HG03066 (cell line): ENCODE data around the gene CCND2.
A peak's percentile ranks its signal among the peaks of the same experiment; 100 is the strongest.
"Not testable (repeated sequence)": the region's sequence is repeated elsewhere in the genome, so short reads cannot be mapped to it uniquely, and the experiment has no call there.

Source experiments
- ATAC-seq: cut with Tn5 transposase; IDR thresholded peaks from one replicate; pipeline ENCODE4 v1.9.1; 2021; ENCODE audit warnings: low read depth; ENCODE audit not compliant: unreplicated experiment

The CCND2 gene

GRCh38 chr12:4273652-4274395 is at the start of gene CCND2:
CCND2 (plus strand) TSS chr12:4273762; CDS start chr12:4274041, 279 bp downstream.
- ATAC-seq = peak; percentile 27

- no peak for ATAC-seq
Observed at GRCh38 chr12:4224206-4224889, 49.2 kb upstream of the CCND2 start.

- no peak for ATAC-seq
Observed at GRCh38 chr12:4225571-4225970, 48.0 kb upstream of the CCND2 start.

GRCh38 chr12:4227046-4227445 is 46.5 kb upstream of the CCND2 start:
- ATAC-seq = no peak

GRCh38 chr12:4228122-4228580 is 45.4 kb upstream of the CCND2 start:
- ATAC-seq = no peak

GRCh38 chr12:4230526-4230925 is 43.0 kb upstream of the CCND2 start:
- ATAC-seq = no peak

- ATAC-seq = no peak
Observed at GRCh38 chr12:4238577-4238976, 35.0 kb upstream of the CCND2 start.

- no peak for ATAC-seq
Observed at GRCh38 chr12:4239746-4240145, 33.8 kb upstream of the CCND2 start.

- no peak for ATAC-seq
Observed at GRCh38 chr12:4240161-4240783, 33.3 kb upstream of the CCND2 start.

- no peak for ATAC-seq
Observed at GRCh38 chr12:4240981-4241380, 32.6 kb upstream of the CCND2 start.

GRCh38 chr12:4241592-4241991 is 32.0 kb upstream of the CCND2 start:
- no peak for ATAC-seq

- no peak for ATAC-seq
Observed at GRCh38 chr12:4242595-4242994, 31.0 kb upstream of the CCND2 start.

- ATAC-seq = no peak
Observed at GRCh38 chr12:4243091-4243490, 30.5 kb upstream of the CCND2 start.

- not testable (repeated sequence) for ATAC-seq
Observed at GRCh38 chr12:4243491-4244100, 30.0 kb upstream of the CCND2 start.

- ATAC-seq = no peak
Observed at GRCh38 chr12:4244868-4245267, 28.7 kb upstream of the CCND2 start.

- no peak for ATAC-seq
Observed at GRCh38 chr12:4245446-4245845, 28.1 kb upstream of the CCND2 start.

- ATAC-seq = no peak
Observed at GRCh38 chr12:4246116-4246515, 27.4 kb upstream of the CCND2 start.

- no peak for ATAC-seq
Observed at GRCh38 chr12:4250691-4251090, 22.9 kb upstream of the CCND2 start.

- no peak for ATAC-seq
Observed at GRCh38 chr12:4251216-4251891, 22.2 kb upstream of the CCND2 start.

GRCh38 chr12:4251967-4252366 is 21.6 kb upstream of the CCND2 start:
- ATAC-seq = no peak

- ATAC-seq = no peak
Observed at GRCh38 chr12:4252601-4253000, 21.0 kb upstream of the CCND2 start.
